ENCODE data around the gene TRIM44.
"Not testable (repeated sequence)": the region's sequence is repeated elsewhere in the genome, so short reads cannot be mapped to it uniquely, and the experiment has no call there.

The TRIM44 gene

GRCh38 chr11:35751664-35752061 lies 89.1 kb downstream of the TRIM44 start:
- DNase-seq (ENCODE audit: insufficient read length, low spot score) (no peak), FAIRE-seq (no peak)
- TF ChIP-seq CTCF (IDR thresholded peaks at IDR 0.05; ENCODE audit: insufficient read depth, missing control alignments): no peak

GRCh38 chr11:35752115-35752514 lies 89.5 kb downstream of the TRIM44 start:
- TF ChIP-seq CTCF (IDR thresholded peaks at IDR 0.05; ENCODE audit: insufficient read depth, missing control alignments): no peak
- no peak for DNase-seq (ENCODE audit: insufficient read length, low spot score)
- FAIRE-seq: no peak

- not testable (repeated sequence) for FAIRE-seq; DNase-seq (ENCODE audit: insufficient read length, low spot score)
Measured at GRCh38 chr11:35753573-35753972, 91.0 kb downstream of the TRIM44 start.

GRCh38 chr11:35759951-35760350 lies 97.4 kb downstream of the TRIM44 start:
- not testable (repeated sequence) for FAIRE-seq; DNase-seq (ENCODE audit: insufficient read length, low spot score)

- FAIRE-seq (no peak), DNase-seq (ENCODE audit: insufficient read length, low spot score) (no peak)
- TF ChIP-seq CTCF (IDR thresholded peaks at IDR 0.05; ENCODE audit: insufficient read depth, missing control alignments): no peak
Measured at GRCh38 chr11:35761899-35762298, 99.3 kb downstream of the TRIM44 start.

GRCh38 chr11:35763301-35763700 lies 100.7 kb downstream of the TRIM44 start:
- no peak for DNase-seq (ENCODE audit: insufficient read length, low spot score)
- no peak for TF ChIP-seq CTCF (IDR thresholded peaks at IDR 0.05; ENCODE audit: insufficient read depth, missing control alignments)

GRCh38 chr11:35763765-35764164 lies 101.2 kb downstream of the TRIM44 start:
- DNase-seq (ENCODE audit: insufficient read length, low spot score) (no peak), FAIRE-seq (no peak)
- TF ChIP-seq CTCF (IDR thresholded peaks at IDR 0.05; ENCODE audit: insufficient read depth, missing control alignments): no peak

More at GRCh38 chr11:35763301-35763700, 100.7 kb downstream of the TRIM44 start:
- no peak for FAIRE-seq

- FAIRE-seq: no peak
- TF ChIP-seq CTCF (IDR thresholded peaks at IDR 0.05; ENCODE audit: insufficient read depth, missing control alignments): no peak
Measured at GRCh38 chr11:35764417-35764816, 101.8 kb downstream of the TRIM44 start.

More at GRCh38 chr11:35764417-35764816, 101.8 kb downstream of the TRIM44 start:
- no peak for DNase-seq (ENCODE audit: insufficient read length, low spot score)

Data from D721Med (cell line).